Measurements from ENCODE around the gene RNF41.

RNF41 gene

DNA sequence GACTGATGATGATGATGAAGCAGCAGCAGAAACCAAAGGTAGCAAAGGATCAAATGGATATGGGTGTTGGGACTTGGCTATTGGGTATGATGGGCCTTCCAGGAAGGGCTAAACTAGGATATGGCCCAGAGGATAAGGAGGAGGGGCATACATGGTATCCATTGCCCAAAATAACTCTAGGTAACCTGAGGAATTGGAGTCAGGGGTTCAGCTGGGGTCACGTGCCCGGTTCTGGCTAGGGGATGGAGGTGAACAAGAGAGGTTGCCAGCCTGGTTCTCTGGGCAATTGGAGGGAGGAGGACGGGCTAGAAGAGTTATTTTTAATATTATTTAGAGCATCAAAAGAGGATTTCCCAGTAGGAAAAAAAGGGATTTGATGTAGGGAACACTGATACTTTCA, 39.2 kb upstream of the RNF41 start:
- no peak for DNase-seq (ENCODE audit: low read depth)
- no peak for TF ChIP-seq CTCF (IDR thresholded peaks at IDR 0.05; ENCODE audit: control insufficient read depth, insufficient read depth, low read depth, low read length, missing control alignments)
- no peak overlapping the region for H3K4me3 ChIP-seq (ENCODE audit: control insufficient read depth, low read depth, low read length)

DNA sequence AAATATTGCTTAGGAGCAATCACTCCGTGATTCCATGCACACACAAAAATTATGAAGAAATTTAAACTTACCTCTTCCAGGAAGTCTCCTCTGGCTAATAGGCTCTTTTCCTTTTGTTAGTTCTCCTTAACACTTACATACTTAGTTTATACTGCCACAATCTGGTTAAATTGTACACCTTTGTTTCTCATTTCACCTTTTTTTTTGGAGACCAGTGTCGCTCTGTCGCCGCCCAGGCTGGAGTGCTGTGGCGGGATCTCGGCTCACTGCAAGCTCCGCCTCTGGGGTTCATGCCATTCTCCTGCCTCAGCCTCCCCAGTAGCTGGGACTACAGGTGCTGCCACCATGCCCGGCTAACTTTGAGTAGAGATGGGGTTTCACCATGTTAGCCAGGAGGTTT, 38.7 kb upstream of the RNF41 start:
- no peak for DNase-seq (ENCODE audit: low read depth)
- TF ChIP-seq CTCF (IDR thresholded peaks at IDR 0.05; ENCODE audit: control insufficient read depth, insufficient read depth, low read depth, low read length, missing control alignments): no peak
- no peak overlapping the region for H3K4me3 ChIP-seq (ENCODE audit: control insufficient read depth, low read depth, low read length)

DNA sequence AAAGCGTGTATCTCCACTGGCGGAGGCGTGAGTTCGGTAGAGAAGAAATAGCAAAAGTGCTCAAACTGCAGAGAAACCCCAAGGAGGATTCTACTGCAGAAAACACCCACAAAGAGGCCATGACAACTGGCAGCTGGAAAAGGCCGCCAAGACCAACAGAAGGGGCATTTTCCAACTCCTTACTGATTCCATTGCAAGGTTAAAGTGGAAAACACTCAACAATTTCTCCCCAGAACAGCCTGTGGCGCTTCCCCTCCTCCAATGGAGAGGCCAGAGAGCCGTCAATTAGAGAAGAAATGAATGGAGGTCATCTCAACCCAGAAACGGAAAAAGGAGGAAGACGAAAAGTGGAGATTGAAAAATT, 37.1 kb upstream of the RNF41 start:
- no peak for DNase-seq (ENCODE audit: low read depth)
- H3K4me3 ChIP-seq (ENCODE audit: control insufficient read depth, low read depth, low read length): peak overlapping the region; percentile 77
- no peak for TF ChIP-seq CTCF (IDR thresholded peaks at IDR 0.05; ENCODE audit: control insufficient read depth, insufficient read depth, low read depth, low read length, missing control alignments)

- peak within 1 kb of the TSS; percentile 77 for H3K4me3 ChIP-seq (ENCODE audit: control insufficient read depth, low read depth, low read length)
- peak; percentile 40 for TF ChIP-seq CTCF (IDR thresholded peaks at IDR 0.05; ENCODE audit: control insufficient read depth, insufficient read depth, low read depth, low read length, missing control alignments)
- DNase-seq (ENCODE audit: low read depth): peak; percentile 37
Observed at GRCh38 chr12:56258068-56258819, 36.5 kb upstream of the RNF41 start, which contains the start of gene ANKRD52. Gene ANKRD52, minus strand, starts transcription at chr12:56258384. Its CDS starts 115 bp downstream, at chr12:56258269.

DNA sequence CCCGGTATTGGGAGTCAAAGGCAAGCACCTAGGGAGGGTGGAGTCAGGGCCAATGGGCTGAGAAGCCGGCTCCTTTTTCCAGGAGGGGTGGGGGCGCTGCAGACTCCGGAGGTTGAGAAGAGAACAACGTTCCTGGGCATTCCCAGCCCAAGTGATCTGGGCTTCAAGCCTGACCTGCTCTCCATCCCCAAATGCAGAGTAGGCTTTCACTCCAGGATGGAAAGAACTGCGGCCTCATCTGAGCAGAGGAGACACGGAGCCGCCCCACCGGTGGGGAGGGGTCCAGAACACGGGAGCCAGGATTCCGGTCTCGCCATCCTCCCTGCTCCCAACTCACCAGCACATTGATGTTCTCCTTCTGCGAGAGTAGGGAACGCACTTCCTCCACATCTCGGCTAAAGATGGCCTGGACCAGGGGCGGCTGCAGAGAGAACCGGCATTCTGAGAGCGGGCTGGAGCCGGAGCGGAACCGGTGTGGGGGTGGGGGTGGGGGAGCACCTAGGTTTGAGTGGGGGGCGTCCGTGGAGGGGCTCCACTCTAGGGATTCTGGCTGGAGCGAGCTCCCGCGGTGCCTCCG, 35.9 kb upstream of the RNF41 start:
- peak overlapping the region; percentile 77 for H3K4me3 ChIP-seq (ENCODE audit: control insufficient read depth, low read depth, low read length)
- peak; percentile 25 for TF ChIP-seq CTCF (IDR thresholded peaks at IDR 0.05; ENCODE audit: control insufficient read depth, insufficient read depth, low read depth, low read length, missing control alignments)
- DNase-seq (ENCODE audit: low read depth): no peak

GRCh38 chr12:56257071-56257470, 35.3 kb upstream of the RNF41 start:
- peak overlapping the region; percentile 77 for H3K4me3 ChIP-seq (ENCODE audit: control insufficient read depth, low read depth, low read length)
- DNase-seq (ENCODE audit: low read depth): no peak
- TF ChIP-seq CTCF (IDR thresholded peaks at IDR 0.05; ENCODE audit: control insufficient read depth, insufficient read depth, low read depth, low read length, missing control alignments): no peak
